Neural cell (in vitro differentiated cells): Measurements from ENCODE around the gene HTD2. TPM values are rescaled to one million over a fixed set of nuclear protein-coding genes. Genes with fewer than 3 reads are reported as not detected.

Experiments used
- H2AFZ ChIP-seq: fragments of 200-600, 300-800 bp; sonication (generic), shearing (Covaris generic); 2 replicates; pipeline ENCODE4 v1.6.0; 2014; ENCODE audit warnings: low read depth, mild to moderate bottlenecking, antibody characterized with exemption, low read length, moderate library complexity
- H3F3A ChIP-seq: fragments of 200-600 bp; shearing (Covaris generic); 2 replicates; pipeline ENCODE4 v1.6.1; 2016; ENCODE audit warnings: mild to moderate bottlenecking, moderate library complexity, mixed read lengths, antibody characterized with exemption, low read length; ENCODE audit not compliant: insufficient read depth, poor library complexity, severe bottlenecking
- H3K27ac ChIP-seq: fragments of 200-600, 300-800 bp; sonication (generic), shearing (Covaris generic); 2 replicates; pipeline ENCODE4 v1.5.1; 2014; ENCODE audit warnings: mild to moderate bottlenecking, low read length, moderate library complexity
- H3K27me3 ChIP-seq: fragments of 300-800, 200-600 bp; sonication (generic), shearing (Covaris generic); 2 replicates; pipeline ENCODE4 v1.6.0; 2014; ENCODE audit warnings: mild to moderate bottlenecking, low read depth, low read length, moderate library complexity; ENCODE audit not compliant: insufficient read depth
- H3K36me3 ChIP-seq: fragments of 300-800, 200-600 bp; sonication (generic), shearing (Covaris generic); 2 replicates; pipeline ENCODE4 v1.5.1; 2014; ENCODE audit warnings: mild to moderate bottlenecking, antibody characterized with exemption, low read length, moderate library complexity; ENCODE audit not compliant: insufficient read depth
- H3K4me2 ChIP-seq: fragments of 300-800, 200-600 bp; sonication (generic), shearing (Covaris generic); 2 replicates; pipeline ENCODE4 v1.6.0; 2014; ENCODE audit warnings: mild to moderate bottlenecking, low read length
- H3K4me3 ChIP-seq: fragments of 300-800, 200-600 bp; sonication (generic), shearing (Covaris generic); 2 replicates; pipeline ENCODE4 v1.5.1; 2014; ENCODE audit warnings: mild to moderate bottlenecking, low read length, moderate library complexity
- H3K79me2 ChIP-seq: fragments of 200-600 bp; shearing (Covaris generic); replicated peaks from 2 replicates; pipeline ENCODE4 v1.6.0; 2014; ENCODE audit warnings: mild to moderate bottlenecking, low read length, moderate library complexity; ENCODE audit not compliant: insufficient read depth
- H3K9ac ChIP-seq: fragments of 300-800, 200-600 bp; sonication (generic), shearing (Covaris generic); 2 replicates; pipeline ENCODE4 v1.6.1; 2016; ENCODE audit warnings: mild to moderate bottlenecking, low read length, mixed read lengths
- H3K9me2 ChIP-seq: fragments of 200-600 bp; shearing (Covaris generic); 2 replicates; pipeline ENCODE4 v1.6.1; 2016; ENCODE audit warnings: mild to moderate bottlenecking, low read length, mixed read lengths; ENCODE audit not compliant: insufficient read depth
- H3K9me3 ChIP-seq: fragments of 200-600, 300-800 bp; sonication (generic), shearing (Covaris generic); 2 replicates; pipeline ENCODE4 v1.6.1; 2016; ENCODE audit warnings: mild to moderate bottlenecking, mixed run types, low read length, moderate library complexity, mixed read lengths
- H4K20me1 ChIP-seq: fragments of 200-600 bp; shearing (Covaris generic); 2 replicates; pipeline ENCODE4 v1.6.1; 2016; ENCODE audit warnings: mild to moderate bottlenecking, mixed run types; ENCODE audit not compliant: insufficient read depth
- EP300 ChIP-seq: fragments of 450-650 bp; conservative IDR thresholded peaks from 2 replicates; pipeline ENCODE4 v1.6.1; 2014; ENCODE audit warnings: antibody characterized with exemption, mild to moderate bottlenecking, moderate library complexity; ENCODE audit not compliant: poor library complexity, severe bottlenecking
- EZH2 ChIP-seq: fragments of 200-600, 300-800 bp; shearing (Covaris generic), sonication (generic); IDR thresholded peaks from 2 replicates; pipeline ENCODE4 v1.6.1; 2014; ENCODE audit warnings: antibody characterized with exemption, low read length, borderline replicate concordance, mild to moderate bottlenecking; ENCODE audit not compliant: insufficient read depth, poor library complexity, severe bottlenecking
- MXI1 ChIP-seq: fragments of 450-650 bp; conservative IDR thresholded peaks from 2 replicates; pipeline ENCODE4 v1.6.1; 2014; ENCODE audit warnings: antibody characterized with exemption, mild to moderate bottlenecking; ENCODE audit not compliant: poor library complexity, severe bottlenecking
- POLR2AphosphoS5 ChIP-seq: IDR thresholded peaks from 2 replicates; pipeline ENCODE4 v1.6.1; 2012
- RAD21 ChIP-seq: fragments of 450-650 bp; conservative IDR thresholded peaks from 2 replicates; pipeline ENCODE4 v1.6.1; 2014; ENCODE audit warnings: antibody characterized with exemption, mild to moderate bottlenecking, moderate library complexity
- SMC3 ChIP-seq: fragments of 450-650 bp; conservative IDR thresholded peaks from 2 replicates; pipeline ENCODE4 v1.6.1; 2014; ENCODE audit warnings: antibody characterized with exemption, mild to moderate bottlenecking, moderate library complexity; ENCODE audit not compliant: poor library complexity
- TAF1 ChIP-seq: IDR thresholded peaks from 2 replicates; pipeline ENCODE4 v1.6.1; 2012; ENCODE audit warnings: low read depth
- polyA plus RNA-seq: library from polyadenylated mRNA; depleted of rRNA; stranded (reverse); fragments of >200 nt; gene quantifications from 2 replicates; pipeline ENCODE4 v1.2.3, GENCODE V29; 2014
- TF ChIP-seq, protein P1 (sequence below): fragments of 450-650 bp; IDR thresholded peaks from 2 replicates; pipeline ENCODE4 v1.5.1; 2014; ENCODE audit warnings: antibody characterized with exemption, mild to moderate bottlenecking, moderate library complexity; ENCODE audit not compliant: poor library complexity, severe bottlenecking
- TF ChIP-seq, protein P2 (sequence below): IDR thresholded peaks from 2 replicates; pipeline ENCODE4 v1.6.1; 2012; ENCODE audit warnings: borderline replicate concordance

Gene HTD2
- polyA plus RNA-seq, 1 donor from 2014 or later: 19.0 TPM

GRCh38 chr3:58329150-58329921 is 23.0 kb downstream of the HTD2 start:
- no peak overlapping the region for H3K9ac ChIP-seq
- no peaks in the 10 kb centered on the region for H3K36me3 ChIP-seq
- H3K79me2 ChIP-seq: peaks cover 1% of the 10 kb centered on the region
- no peak overlapping the region for H3K27ac ChIP-seq
- no peaks in the 10 kb centered on the region for H3F3A ChIP-seq
- H4K20me1 ChIP-seq: no peaks in the 10 kb centered on the region
- H2AFZ ChIP-seq: no peak overlapping the region
- H3K9me3 ChIP-seq: no peaks in the 10 kb centered on the region
- no peak overlapping the region for H3K4me2 ChIP-seq
- H3K4me3 ChIP-seq: no peak overlapping the region
- TF ChIP-seq SMC3 (no peak), EZH2 (no peak), TAF1 (no peak), EP300 (no peak), RAD21 (no peak), MXI1 (no peak), POLR2AphosphoS5 (no peak)
- TF ChIP-seq, protein P1, sequence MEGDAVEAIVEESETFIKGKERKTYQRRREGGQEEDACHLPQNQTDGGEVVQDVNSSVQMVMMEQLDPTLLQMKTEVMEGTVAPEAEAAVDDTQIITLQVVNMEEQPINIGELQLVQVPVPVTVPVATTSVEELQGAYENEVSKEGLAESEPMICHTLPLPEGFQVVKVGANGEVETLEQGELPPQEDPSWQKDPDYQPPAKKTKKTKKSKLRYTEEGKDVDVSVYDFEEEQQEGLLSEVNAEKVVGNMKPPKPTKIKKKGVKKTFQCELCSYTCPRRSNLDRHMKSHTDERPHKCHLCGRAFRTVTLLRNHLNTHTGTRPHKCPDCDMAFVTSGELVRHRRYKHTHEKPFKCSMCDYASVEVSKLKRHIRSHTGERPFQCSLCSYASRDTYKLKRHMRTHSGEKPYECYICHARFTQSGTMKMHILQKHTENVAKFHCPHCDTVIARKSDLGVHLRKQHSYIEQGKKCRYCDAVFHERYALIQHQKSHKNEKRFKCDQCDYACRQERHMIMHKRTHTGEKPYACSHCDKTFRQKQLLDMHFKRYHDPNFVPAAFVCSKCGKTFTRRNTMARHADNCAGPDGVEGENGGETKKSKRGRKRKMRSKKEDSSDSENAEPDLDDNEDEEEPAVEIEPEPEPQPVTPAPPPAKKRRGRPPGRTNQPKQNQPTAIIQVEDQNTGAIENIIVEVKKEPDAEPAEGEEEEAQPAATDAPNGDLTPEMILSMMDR: no peak
- TF ChIP-seq, protein P2, sequence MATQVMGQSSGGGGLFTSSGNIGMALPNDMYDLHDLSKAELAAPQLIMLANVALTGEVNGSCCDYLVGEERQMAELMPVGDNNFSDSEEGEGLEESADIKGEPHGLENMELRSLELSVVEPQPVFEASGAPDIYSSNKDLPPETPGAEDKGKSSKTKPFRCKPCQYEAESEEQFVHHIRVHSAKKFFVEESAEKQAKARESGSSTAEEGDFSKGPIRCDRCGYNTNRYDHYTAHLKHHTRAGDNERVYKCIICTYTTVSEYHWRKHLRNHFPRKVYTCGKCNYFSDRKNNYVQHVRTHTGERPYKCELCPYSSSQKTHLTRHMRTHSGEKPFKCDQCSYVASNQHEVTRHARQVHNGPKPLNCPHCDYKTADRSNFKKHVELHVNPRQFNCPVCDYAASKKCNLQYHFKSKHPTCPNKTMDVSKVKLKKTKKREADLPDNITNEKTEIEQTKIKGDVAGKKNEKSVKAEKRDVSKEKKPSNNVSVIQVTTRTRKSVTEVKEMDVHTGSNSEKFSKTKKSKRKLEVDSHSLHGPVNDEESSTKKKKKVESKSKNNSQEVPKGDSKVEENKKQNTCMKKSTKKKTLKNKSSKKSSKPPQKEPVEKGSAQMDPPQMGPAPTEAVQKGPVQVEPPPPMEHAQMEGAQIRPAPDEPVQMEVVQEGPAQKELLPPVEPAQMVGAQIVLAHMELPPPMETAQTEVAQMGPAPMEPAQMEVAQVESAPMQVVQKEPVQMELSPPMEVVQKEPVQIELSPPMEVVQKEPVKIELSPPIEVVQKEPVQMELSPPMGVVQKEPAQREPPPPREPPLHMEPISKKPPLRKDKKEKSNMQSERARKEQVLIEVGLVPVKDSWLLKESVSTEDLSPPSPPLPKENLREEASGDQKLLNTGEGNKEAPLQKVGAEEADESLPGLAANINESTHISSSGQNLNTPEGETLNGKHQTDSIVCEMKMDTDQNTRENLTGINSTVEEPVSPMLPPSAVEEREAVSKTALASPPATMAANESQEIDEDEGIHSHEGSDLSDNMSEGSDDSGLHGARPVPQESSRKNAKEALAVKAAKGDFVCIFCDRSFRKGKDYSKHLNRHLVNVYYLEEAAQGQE: no peak
- H3K9me2 ChIP-seq: no peaks in the 10 kb centered on the region
- H3K27me3 ChIP-seq: no peaks in the 10 kb centered on the region

GRCh38 chr3:58329922-58330413 is 23.6 kb downstream of the HTD2 start:
- no peaks in the 10 kb centered on the region for H3K9me3 ChIP-seq
- no peak overlapping the region for H3K4me2 ChIP-seq
- no peak overlapping the region for H3K4me3 ChIP-seq
- H4K20me1 ChIP-seq: no peaks in the 10 kb centered on the region
- H3K79me2 ChIP-seq: peaks cover 5% of the 10 kb centered on the region
- H3F3A ChIP-seq: no peaks in the 10 kb centered on the region
- TF ChIP-seq SMC3 (no peak), TAF1 (no peak)
- no peaks in the 10 kb centered on the region for H3K9me2 ChIP-seq
- H3K27ac ChIP-seq: no peak overlapping the region
- H2AFZ ChIP-seq: no peak overlapping the region
- no peak overlapping the region for H3K9ac ChIP-seq
- no peaks in the 10 kb centered on the region for H3K27me3 ChIP-seq
- H3K36me3 ChIP-seq: no peaks in the 10 kb centered on the region
